ENCODE data around the gene DNAH7.

DNA sequence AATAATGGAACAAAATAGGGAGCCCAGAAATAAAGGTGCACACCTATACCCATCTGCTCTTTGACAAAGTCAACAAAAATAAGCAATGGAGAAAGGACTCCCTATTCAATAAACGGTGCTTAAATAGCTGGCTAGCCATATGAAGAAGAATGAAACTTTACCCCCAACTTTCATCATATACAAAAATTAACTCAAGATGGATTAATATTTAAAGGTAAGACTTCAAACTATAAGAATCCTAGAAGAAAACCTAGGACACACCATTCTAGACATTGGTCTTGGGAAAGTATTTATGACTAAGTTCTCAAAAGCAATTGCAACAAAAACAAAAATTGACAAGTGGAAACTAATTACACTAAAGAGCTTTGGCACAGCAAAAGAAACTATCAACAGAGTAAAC, 139.1 kb downstream of the DNAH7 start:
- TF ChIP-seq, protein P1, sequence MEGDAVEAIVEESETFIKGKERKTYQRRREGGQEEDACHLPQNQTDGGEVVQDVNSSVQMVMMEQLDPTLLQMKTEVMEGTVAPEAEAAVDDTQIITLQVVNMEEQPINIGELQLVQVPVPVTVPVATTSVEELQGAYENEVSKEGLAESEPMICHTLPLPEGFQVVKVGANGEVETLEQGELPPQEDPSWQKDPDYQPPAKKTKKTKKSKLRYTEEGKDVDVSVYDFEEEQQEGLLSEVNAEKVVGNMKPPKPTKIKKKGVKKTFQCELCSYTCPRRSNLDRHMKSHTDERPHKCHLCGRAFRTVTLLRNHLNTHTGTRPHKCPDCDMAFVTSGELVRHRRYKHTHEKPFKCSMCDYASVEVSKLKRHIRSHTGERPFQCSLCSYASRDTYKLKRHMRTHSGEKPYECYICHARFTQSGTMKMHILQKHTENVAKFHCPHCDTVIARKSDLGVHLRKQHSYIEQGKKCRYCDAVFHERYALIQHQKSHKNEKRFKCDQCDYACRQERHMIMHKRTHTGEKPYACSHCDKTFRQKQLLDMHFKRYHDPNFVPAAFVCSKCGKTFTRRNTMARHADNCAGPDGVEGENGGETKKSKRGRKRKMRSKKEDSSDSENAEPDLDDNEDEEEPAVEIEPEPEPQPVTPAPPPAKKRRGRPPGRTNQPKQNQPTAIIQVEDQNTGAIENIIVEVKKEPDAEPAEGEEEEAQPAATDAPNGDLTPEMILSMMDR (IDR thresholded peaks at IDR 0.05), result no peak
- TF ChIP-seq POLR2A (IDR thresholded peaks at IDR 0.05), result no peak
